ENCODE data around the gene ANTKMT.

DNA sequence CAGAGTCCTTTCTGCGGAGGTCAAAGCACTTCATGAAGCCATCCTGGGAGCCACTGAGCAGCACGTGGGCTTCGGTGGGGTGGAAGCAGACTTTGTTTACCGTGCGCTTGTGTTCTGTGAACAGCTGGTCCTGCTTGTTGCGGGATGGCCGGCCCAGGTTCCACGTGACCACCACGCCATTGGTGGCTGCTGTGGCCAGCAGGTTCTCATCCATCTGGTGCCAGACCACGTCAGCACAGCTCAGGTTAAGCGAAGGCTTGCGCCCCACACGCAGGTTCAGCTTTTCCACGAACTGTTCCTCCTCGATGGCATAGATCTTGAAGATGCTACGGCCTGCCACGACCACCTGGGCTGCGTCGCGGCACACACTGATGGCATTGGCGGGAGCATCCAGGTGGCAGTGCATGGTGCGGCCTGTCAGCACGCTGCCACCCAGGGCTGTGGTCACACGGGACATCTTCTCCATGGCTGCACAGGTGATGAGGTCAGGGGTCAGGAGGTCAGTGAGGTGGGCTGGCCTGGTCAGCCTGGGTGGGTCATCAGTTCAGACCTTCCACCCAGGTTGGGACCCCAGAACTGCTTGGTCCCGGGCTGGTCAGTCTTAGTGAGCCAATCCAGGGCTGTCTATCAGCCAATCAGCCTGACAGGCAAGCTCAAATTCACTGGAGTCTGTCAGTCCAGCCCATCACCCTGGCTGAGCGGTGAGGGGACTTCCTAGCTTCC, 31.6 kb upstream of the ANTKMT start:
- TF ChIP-seq, protein P1, sequence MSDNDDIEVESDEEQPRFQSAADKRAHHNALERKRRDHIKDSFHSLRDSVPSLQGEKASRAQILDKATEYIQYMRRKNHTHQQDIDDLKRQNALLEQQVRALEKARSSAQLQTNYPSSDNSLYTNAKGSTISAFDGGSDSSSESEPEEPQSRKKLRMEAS (IDR thresholded peaks at IDR 0.05; ENCODE audit: insufficient read depth, insufficient read length), result no peak
- no peak for TF ChIP-seq EZH2 (IDR thresholded peaks at IDR 0.05; ENCODE audit: borderline replicate concordance, low read depth, low read length, severe bottlenecking)

All from endothelial cell of umbilical vein (primary cell).